OCI-M2 (cell line): ENCODE measurements around the gene MAF.

Experiments used
- DNase-seq: peaks from one replicate; lab custom pipeline; 2025; ENCODE audit not compliant: unreplicated experiment; lab: John Stamatoyannopoulos, UW

MAF gene

DNA sequence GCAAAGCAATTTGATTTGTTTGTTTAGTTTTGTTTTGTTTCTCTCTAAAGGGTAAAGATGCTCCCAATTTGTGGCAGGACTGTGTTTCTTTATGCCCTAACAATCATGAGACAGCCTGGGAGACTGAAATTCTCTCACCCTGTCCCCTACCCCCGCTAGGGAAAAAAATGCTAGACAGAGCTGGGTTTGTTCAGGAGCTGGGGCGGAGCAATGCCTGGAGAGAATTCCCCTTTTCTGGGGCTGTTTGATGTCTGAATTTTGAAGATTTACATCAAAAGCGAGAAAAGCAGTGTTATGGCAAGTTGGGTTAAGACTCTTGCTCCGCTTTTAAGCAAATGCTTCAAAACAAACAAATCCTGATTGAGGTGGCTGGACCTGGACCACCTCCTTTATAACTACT lies 8.4 kb downstream of the MAF start:
- DNase-seq = no peak

- DNase-seq = no peak
Observed at GRCh38 chr16:79589601-79590102, 10.9 kb downstream of the MAF start.

GRCh38 chr16:79587897-79588296 lies 12.6 kb downstream of the MAF start:
- DNase-seq = no peak

DNA sequence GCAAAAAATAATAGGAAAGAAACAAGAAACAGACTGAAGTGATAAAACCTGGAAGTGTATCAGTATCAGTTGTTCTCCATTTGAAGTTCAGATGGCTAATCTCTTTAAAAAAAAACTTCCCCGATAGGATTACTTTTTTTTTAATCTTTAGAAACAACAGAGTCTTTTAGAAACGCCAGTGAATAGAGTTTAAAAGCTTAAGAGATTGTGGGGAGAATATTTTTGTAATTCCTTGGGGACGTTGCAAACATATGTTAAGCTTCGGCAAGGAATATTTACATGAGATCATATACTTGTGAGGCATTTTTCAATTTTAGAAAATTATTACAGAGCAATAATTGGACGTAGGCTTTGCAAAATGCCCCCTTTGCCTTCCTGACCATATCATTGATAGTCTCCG lies 13.2 kb downstream of the MAF start:
- no peak for DNase-seq

DNA sequence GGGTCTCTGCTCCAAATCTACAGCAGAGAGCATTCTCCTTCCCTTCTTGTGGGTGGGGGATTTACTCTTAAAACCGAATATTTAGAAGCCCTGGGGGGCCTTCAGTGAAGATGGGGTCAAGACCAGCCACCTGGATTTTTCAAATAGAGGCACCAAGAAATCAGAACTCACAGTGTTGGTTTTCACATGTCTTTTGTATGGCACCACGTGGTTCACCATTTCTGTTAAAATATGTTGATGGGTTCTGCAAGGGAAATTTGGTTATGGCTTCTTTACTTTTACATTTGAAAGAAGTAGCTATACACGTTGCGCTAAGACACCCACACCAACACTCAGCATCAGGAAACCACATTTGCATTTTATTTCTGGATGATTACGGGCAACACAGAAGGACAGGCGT lies 17.7 kb downstream of the MAF start:
- DNase-seq = no peak

DNA sequence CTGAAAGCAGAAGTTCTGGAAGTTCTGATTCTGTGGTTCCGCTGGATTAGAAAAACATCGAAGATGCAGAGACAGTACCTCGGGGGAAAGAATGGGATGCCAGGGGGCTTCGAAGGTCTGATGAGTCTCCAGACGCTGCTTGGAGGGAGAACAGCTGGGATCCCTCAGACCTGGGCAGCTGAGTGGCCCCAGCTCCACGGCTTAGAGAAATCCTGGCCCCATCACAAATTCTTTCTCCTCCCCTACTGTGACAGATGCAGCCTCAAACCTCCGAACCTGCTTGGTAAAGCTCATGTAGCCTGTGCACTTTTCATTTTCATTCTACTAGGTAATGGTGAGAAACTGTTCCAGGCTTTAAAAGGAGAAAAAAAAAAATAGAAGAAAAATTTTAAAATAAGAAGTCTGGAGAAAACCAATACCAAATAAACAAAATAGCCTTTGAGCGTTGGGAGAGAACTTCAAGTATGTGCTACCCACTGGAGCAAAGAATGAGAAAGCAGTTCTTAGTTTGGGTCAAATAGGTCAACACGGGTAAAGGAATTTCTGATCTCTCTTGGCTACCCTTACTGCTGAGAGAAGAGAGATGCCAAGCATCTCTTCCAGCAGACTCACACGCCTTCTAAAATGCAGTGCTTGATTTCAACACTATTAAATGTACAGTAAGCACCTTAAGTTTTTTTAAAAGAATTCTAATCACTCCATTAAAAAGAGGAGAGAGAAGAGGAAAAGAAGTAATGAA lies 19.9 kb downstream of the MAF start:
- no peak for DNase-seq

GRCh38 chr16:79576602-79577001 lies 23.9 kb downstream of the MAF start:
- no peak for DNase-seq

GRCh38 chr16:79573884-79574283 lies 26.7 kb downstream of the MAF start:
- no peak for DNase-seq

- DNase-seq = no peak
Observed at GRCh38 chr16:79573071-79573470, 27.5 kb downstream of the MAF start.

DNA sequence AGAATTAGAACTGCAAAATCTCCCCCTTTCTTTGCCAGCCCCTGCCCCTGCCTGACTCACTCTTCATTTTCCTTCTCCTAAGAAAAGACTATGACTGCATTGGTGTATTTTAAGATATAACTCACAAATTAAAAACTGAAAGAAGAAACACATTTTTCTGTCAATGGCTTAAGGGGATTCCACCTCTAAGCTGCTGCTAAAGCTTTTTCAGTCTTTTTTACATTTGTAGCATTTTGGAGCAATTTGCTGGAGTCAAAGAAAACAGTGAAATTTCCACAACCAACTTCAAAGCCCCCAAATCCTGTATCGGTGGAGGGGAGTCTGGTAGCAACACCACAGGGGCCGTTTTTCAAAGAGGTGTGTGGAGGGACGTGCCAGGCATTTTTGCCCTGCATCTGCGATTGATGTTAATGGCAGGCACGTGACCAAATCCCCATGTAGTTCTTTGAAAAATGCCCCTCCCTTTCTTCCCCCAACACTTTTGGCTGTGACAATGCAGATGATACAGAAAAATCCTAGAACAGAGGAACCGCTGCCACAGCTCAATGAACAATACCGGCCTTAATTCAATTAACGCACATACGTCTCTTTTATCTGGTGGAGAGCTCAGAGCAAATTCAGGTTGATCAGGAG lies 28.5 kb downstream of the MAF start:
- DNase-seq = no peak

DNA sequence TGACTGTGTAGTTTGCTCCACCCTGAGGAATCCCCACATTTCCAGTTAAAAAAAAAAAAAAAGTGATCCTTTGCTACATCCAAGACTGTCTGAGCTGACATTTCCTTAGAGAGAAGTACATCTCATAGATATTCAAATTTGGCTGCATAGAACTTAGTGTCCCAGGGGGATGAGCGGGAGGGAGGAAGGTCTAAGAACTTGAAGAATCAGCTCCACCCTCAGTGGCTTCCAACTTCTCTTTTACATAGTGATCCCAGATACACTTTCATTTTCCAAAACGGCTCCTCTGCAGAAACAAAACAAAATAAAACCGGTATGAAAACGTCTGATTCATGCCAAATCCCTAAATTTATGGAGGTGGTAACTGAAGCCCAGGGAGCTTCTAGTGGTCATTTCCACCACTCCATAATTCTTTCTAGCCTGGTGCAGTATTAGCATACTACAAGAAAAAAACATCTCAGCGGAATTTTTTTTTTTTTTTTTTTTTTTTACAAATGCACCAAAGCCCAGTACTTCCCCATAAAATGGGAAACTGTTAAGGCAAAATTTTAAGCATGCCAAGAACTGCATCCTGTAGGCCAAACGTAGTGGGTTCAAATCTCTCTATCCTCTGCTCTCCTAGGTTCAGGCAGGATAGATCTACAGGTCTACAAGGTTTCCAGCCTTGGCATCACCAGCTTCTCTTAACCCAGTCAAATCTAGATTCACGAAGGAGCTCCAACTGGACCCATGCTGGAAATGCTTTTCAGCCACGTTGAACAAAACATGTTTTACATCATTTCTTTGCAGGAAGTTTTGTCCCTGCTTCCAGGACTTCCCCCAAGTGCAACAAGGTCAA lies 29.3 kb downstream of the MAF start:
- DNase-seq = no peak

- DNase-seq = no peak
Observed at GRCh38 chr16:79564671-79565107, 35.8 kb downstream of the MAF start.

DNA sequence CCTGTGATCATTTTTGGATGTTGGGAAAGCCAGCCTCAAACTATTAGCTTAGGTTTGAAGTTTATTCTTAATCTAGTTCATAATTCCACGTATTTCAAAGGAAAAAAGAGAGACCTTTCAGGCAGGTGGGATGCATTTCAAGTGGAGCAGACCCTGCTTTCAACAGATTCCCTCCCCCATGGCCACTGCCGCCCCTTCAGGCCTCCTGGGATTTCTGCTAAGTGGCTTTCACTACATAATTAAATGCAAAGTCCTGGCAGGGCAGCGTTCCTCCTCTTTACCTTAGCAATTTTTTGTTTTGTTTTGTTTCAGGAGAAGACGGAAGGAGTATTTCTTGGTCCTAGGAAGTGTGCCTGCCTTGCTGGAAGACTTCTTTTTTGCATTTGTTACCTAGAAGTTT lies 36.6 kb downstream of the MAF start:
- no peak for DNase-seq

DNA sequence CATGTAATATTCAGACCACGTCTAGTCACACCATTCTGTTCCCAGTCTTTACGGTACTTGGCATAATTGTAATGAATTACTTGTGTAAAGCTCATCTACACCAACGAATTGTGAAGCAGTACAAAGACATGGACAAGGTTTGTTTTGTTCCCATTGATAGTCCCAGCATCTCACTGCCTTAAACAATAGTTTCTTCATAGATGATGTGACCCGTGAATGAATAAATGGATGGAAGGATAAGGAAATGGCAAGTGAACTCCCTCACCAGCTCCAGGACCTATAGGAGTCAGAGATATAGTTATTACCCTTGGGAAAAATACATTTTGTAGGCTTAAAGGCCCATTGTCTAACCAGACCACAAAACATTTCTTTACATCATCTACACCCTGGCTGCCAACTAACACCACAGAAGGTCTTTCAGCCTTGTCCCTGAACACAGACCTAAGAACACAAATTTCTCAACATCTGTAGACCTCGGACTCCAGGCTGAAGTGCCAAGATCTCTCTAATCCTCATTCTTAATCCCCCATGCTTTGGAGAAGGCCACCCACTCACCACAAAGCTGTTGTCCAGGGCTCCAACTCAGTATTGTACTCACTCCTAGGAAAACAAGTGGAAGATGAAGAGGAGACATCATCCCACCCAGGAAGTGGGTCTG lies 38.2 kb downstream of the MAF start:
- DNase-seq = no peak

DNA sequence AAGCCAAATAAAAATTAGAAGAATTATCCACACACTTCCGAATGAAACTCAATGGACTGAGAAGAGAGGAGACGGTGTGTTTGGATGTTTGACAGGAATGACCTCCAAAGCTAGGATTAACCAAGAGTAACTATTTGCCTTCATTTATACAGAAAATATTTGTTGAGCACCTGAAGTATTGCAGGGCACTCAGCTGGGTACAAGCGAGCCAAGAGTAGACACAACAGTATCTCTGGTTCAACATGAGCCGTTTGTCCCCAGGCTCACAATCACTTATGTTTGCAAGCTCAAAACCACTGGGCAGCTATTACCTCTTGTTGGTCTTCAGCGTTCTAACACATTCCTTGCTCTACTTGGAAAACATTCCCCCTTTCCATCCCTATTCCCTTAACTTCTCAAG lies 38.8 kb downstream of the MAF start:
- DNase-seq = no peak

DNA sequence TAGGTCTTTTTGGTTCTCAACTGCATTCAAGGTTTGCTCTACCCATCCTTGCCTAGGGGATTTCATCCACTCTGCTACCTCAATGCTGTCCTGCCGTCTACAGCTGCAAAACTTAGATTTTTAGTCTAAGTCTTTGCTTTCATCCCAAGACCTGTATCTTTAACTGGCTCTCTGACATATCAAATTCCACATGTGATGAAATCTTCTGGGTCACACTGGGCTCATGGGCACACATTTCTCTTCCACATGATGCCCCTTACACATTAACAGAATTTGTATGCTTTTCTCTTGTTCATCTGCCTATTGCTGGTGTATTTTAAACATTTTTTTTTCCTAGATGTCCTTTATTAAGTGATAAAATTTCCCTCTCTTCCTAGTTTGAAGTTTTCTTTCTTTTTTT lies 39.6 kb downstream of the MAF start:
- DNase-seq = no peak

DNA sequence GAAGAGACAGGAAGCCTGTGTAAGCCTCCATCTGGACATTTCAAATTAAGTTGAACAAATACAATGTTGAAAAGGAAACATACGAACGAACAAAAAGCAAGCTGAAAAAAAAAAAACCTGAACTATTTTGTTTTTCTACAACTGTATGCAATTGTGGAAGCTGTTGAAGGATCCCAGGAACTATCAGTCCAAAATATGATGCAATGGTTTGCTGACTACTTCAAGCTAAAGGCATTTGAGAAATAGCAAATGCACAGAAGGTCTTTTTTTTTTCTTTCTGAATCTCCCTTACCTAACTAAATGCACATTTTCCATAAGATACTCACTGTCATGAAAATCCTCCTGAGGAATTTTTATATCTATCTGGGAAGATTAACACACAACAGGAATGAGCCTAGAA lies 40.2 kb downstream of the MAF start:
- DNase-seq = no peak

- DNase-seq = no peak
Observed at GRCh38 chr16:79559532-79559931, 41.0 kb downstream of the MAF start.

DNA sequence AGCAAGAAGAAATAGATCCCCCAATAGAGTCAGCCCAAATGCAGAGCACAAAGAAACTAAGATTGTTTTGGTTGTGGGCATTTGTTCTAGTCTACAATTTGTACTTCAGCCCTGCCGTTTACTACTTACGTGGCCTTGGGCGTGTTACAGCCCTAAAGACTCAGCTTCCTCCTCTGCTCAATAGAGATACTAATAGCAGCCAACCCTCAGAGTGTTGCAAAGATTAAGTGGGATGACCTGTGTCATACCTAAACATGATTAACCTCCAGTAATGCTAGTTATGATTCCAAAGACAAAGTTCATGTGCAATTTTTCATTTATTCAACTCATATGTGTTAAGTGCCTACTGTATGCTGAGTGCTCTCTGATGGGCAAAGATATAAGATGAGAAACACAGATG lies 43.1 kb downstream of the MAF start:
- DNase-seq = no peak

DNA sequence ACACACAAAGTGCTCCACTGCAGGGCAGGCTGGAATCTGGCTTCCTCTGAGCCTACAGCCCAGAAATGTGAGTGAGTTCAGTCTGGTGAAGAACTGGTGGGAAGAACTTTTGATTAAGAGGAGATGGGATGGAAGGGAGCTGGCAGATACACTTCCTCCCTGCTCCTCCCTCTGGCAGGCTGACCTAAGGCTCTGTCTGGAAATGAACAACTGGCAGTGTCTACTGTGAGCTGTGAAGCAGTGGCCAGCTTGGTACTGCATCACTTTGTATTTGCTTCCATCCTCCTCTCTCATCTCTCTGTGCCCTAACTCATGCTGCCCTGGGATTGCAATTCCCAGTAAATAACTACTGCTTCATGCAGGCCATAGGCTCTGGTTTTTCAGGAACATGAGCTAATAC lies 45.6 kb downstream of the MAF start:
- DNase-seq = no peak

DNA sequence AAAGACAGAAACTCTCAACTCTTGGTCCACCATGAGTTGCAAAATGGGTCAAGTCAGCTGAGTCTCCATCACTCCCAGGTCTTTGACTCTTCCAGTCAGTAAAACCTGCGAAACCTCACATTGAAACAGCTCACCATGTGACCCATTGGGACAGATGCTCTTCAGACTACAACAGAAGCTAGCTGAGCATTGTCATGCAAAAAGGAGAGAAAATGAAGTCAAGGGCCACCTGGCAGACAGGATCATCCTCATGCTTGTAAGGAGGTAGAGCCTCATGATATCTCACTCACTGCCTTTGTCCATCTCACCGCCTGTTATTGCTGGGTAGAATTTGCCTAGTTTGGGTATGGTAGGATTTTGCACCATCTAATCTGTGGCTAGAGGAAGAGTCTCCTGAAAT lies 50.2 kb downstream of the MAF start:
- DNase-seq = no peak
